RWPE2 (cell line): ENCODE data around the gene DYNC1I1.

Experiments used
- ATAC-seq: fragments of 200-7000 bp; cut with Tn5 transposase; 3 replicates; pipeline ENCODE4 v1.9.1; 2021; ENCODE audit warnings: low read depth
- DNase-seq: peaks from one replicate; pipeline ENCODE4 v3.0.0-alpha.2; 2020; ENCODE audit warnings: low spot score
- H3K27ac ChIP-seq: fragments of 450-650 bp; 2 replicates; pipeline ENCODE4 v1.5.1; 2017; ENCODE audit warnings: mild to moderate bottlenecking; ENCODE audit not compliant: poor library complexity, severe bottlenecking
- H3K27me3 ChIP-seq: fragments of 250-450 bp; sonication (Bioruptor Pico); 2 replicates; pipeline ENCODE4 v1.5.1; 2021; ENCODE audit warnings: mild to moderate bottlenecking, moderate library complexity; ENCODE audit not compliant: insufficient read depth, poor library complexity, severe bottlenecking
- H3K36me3 ChIP-seq: fragments of 250-450 bp; sonication (Bioruptor Pico); 2 replicates; pipeline ENCODE4 v1.5.1; 2020; ENCODE audit warnings: low read depth, mild to moderate bottlenecking, moderate library complexity
- H3K4me1 ChIP-seq: fragments of 250-450 bp; sonication (Bioruptor Pico); 2 replicates; pipeline ENCODE4 v1.5.1; 2021; ENCODE audit warnings: mild to moderate bottlenecking, moderate library complexity; ENCODE audit not compliant: insufficient read depth, poor library complexity, severe bottlenecking
- H3K4me3 ChIP-seq: fragments of 250-450 bp; sonication (Bioruptor Pico); 2 replicates; pipeline ENCODE4 v1.5.1; 2021; ENCODE audit warnings: mild to moderate bottlenecking, moderate library complexity; ENCODE audit not compliant: severe bottlenecking
- H3K9me3 ChIP-seq: fragments of 250-450 bp; sonication (Bioruptor Pico); 2 replicates; pipeline ENCODE4 v1.5.1; 2021; ENCODE audit warnings: mild to moderate bottlenecking, moderate library complexity; ENCODE audit not compliant: severe bottlenecking
- TF ChIP-seq, protein P1 (sequence below): fragments of 450-650 bp; IDR thresholded peaks from one replicate; pipeline ENCODE4 v1.5.1; 2017; ENCODE audit warnings: mild to moderate bottlenecking, moderate library complexity; ENCODE audit not compliant: poor library complexity, severe bottlenecking

Gene DYNC1I1

GRCh38 chr7:95776561-95777185 lies 4.3 kb downstream of the DYNC1I1 start:
- DNase-seq (no peak), ATAC-seq (no peak)
- Histone ChIP-seq H3K27ac (no peak overlapping the region), H3K36me3 (no peaks in the 10 kb centered on the region), H3K4me1 (no peaks in the 10 kb centered on the region), H3K9me3 (no peaks in the 10 kb centered on the region), H3K27me3 (peaks cover 18% of the 10 kb centered on the region), H3K4me3 (no peak overlapping the region)
- TF ChIP-seq, protein P1, sequence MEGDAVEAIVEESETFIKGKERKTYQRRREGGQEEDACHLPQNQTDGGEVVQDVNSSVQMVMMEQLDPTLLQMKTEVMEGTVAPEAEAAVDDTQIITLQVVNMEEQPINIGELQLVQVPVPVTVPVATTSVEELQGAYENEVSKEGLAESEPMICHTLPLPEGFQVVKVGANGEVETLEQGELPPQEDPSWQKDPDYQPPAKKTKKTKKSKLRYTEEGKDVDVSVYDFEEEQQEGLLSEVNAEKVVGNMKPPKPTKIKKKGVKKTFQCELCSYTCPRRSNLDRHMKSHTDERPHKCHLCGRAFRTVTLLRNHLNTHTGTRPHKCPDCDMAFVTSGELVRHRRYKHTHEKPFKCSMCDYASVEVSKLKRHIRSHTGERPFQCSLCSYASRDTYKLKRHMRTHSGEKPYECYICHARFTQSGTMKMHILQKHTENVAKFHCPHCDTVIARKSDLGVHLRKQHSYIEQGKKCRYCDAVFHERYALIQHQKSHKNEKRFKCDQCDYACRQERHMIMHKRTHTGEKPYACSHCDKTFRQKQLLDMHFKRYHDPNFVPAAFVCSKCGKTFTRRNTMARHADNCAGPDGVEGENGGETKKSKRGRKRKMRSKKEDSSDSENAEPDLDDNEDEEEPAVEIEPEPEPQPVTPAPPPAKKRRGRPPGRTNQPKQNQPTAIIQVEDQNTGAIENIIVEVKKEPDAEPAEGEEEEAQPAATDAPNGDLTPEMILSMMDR = no peak

GRCh38 chr7:95777269-95777668 lies 4.9 kb downstream of the DYNC1I1 start:
- H3K36me3 ChIP-seq = no peaks in the 10 kb centered on the region
- H3K27ac ChIP-seq = no peak overlapping the region
- TF ChIP-seq, protein P1 = no peak
- no peaks in the 10 kb centered on the region for H3K4me1 ChIP-seq
- DNase-seq = no peak
- ATAC-seq = no peak
- H3K4me3 ChIP-seq = no peak overlapping the region
- no peaks in the 10 kb centered on the region for H3K9me3 ChIP-seq
- peaks cover 18% of the 10 kb centered on the region for H3K27me3 ChIP-seq

DNA sequence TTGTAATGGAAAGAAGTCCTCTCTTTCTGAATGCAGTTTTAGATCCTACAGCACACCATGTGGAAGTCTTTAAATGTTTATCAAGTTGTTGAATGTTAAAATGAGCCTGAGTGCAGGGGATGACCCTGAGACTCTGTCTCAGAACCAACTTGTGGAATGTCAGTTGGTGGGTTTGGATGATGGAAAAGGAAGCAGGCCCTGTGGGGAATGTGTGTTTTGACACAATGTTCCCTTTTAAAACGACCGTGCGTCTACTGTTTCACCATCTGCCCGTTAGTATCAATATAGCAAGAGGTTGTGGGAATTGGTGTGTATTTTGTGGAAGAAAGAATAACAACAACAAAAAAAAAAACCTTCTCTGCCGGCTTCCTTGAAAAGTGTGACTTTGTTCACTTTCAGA lies 8.3 kb downstream of the DYNC1I1 start:
- DNase-seq (no peak), ATAC-seq (no peak)
- Histone ChIP-seq H3K4me3 (no peak overlapping the region), H3K4me1 (no peaks in the 10 kb centered on the region), H3K27me3 (no peaks in the 10 kb centered on the region), H3K27ac (no peak overlapping the region), H3K36me3 (no peaks in the 10 kb centered on the region), H3K9me3 (no peaks in the 10 kb centered on the region)
- TF ChIP-seq, protein P1 = no peak

GRCh38 chr7:95781961-95782586 lies 9.7 kb downstream of the DYNC1I1 start:
- no peak overlapping the region for H3K4me3 ChIP-seq
- no peak overlapping the region for H3K27ac ChIP-seq
- DNase-seq (no peak), ATAC-seq (no peak)
- TF ChIP-seq, protein P1 = no peak
- no peaks in the 10 kb centered on the region for H3K4me1 ChIP-seq
- no peaks in the 10 kb centered on the region for H3K9me3 ChIP-seq
- H3K36me3 ChIP-seq = no peaks in the 10 kb centered on the region
- no peaks in the 10 kb centered on the region for H3K27me3 ChIP-seq

DNA sequence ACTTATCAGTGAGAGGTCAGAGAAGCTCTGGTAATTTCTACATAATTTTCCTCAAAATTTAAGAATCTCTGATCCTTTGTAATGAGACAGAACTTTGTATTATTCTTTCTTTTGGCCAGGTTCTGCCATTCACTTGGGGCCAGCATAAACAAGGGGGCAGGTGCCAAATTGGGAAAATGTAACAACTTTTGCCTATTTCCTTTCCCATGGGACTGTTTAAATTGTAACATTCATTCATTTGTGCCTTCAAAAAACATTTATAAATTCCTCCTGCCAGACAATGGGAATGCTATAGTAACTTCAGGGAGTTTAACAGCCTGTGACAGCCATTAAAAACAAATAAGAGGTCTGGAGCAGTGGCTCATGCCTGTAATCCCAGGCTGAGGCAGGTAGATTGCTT lies 12.4 kb downstream of the DYNC1I1 start:
- Histone ChIP-seq H3K27me3 (peaks cover 3% of the 10 kb centered on the region), H3K27ac (no peak overlapping the region), H3K36me3 (no peaks in the 10 kb centered on the region), H3K4me1 (no peaks in the 10 kb centered on the region), H3K4me3 (no peak overlapping the region), H3K9me3 (no peaks in the 10 kb centered on the region)
- TF ChIP-seq, protein P1 = no peak
- DNase-seq = no peak
- ATAC-seq = no peak
